H9 (cell line): ENCODE results near the gene SLC24A3. TPM values are rescaled to one million over a fixed set of nuclear protein-coding genes. Genes with fewer than 3 reads are reported as not detected.

Source experiments
- DNase-seq: peaks from one replicate; pipeline ENCODE4 v3.0.0-alpha.2; 2017
- H2AFZ ChIP-seq: one replicate; pipeline ENCODE4 v1.6.1; 2013; ENCODE audit warnings: mild to moderate bottlenecking, low read length, control low read depth, moderate library complexity
- H2AK5ac ChIP-seq: 2 replicates; pipeline ENCODE4 v1.6.1; 2013; ENCODE audit warnings: low read length, control low read depth, mixed read lengths; ENCODE audit not compliant: insufficient read length
- H2BK120ac ChIP-seq: one replicate; pipeline ENCODE4 v1.6.1; 2013; ENCODE audit warnings: low read depth, mild to moderate bottlenecking, low read length, control low read depth, inconsistent platforms; ENCODE audit not compliant: poor library complexity, severe bottlenecking
- H2BK12ac ChIP-seq: 2 replicates; pipeline ENCODE4 v1.6.1; 2013; ENCODE audit warnings: low read length, control low read depth, mixed read lengths, low read depth; ENCODE audit not compliant: insufficient read length
- H2BK15ac ChIP-seq: 2 replicates; pipeline ENCODE4 v1.6.1; 2013; ENCODE audit warnings: low read depth, low read length, control low read depth
- H2BK20ac ChIP-seq: one replicate; pipeline ENCODE4 v1.6.1; 2013; ENCODE audit warnings: low read depth, mild to moderate bottlenecking, low read length, control low read depth, inconsistent platforms; ENCODE audit not compliant: poor library complexity, severe bottlenecking
- H2BK5ac ChIP-seq: 2 replicates; pipeline ENCODE4 v1.6.1; 2013; ENCODE audit warnings: low read length, control low read depth, mixed read lengths; ENCODE audit not compliant: insufficient read length
- H3K14ac ChIP-seq: 2 replicates; pipeline ENCODE4 v1.6.1; 2013; ENCODE audit warnings: low read length, control low read depth; ENCODE audit not compliant: insufficient read depth
- H3K18ac ChIP-seq: 2 replicates; pipeline ENCODE4 v1.6.1; 2013; ENCODE audit warnings: low read depth, mild to moderate bottlenecking, mixed read lengths, low read length, control low read depth; ENCODE audit not compliant: insufficient read length
- H3K23ac ChIP-seq: 2 replicates; pipeline ENCODE4 v1.6.1; 2013; ENCODE audit warnings: low read length, control low read depth, mixed read lengths, low read depth; ENCODE audit not compliant: insufficient read length
- H3K23me2 ChIP-seq: 2 replicates; pipeline ENCODE4 v1.6.1; 2013; ENCODE audit warnings: low read depth, mild to moderate bottlenecking, mixed read lengths, low read length, control low read depth; ENCODE audit not compliant: insufficient read length, poor library complexity, severe bottlenecking
- H3K27ac ChIP-seq: 2 replicates; pipeline ENCODE4 v1.5.1; 2013; ENCODE audit warnings: low read length, control low read depth, mixed read lengths, low read depth; ENCODE audit not compliant: insufficient read length
- H3K27me3 ChIP-seq: 2 replicates; pipeline ENCODE4 v1.6.1; 2013; ENCODE audit warnings: low read length, control low read depth, inconsistent platforms; ENCODE audit not compliant: insufficient read depth
- H3K4ac ChIP-seq: 2 replicates; pipeline ENCODE4 v1.6.1; 2013; ENCODE audit warnings: low read depth, mild to moderate bottlenecking, control low read depth, inconsistent platforms, low read length, moderate library complexity
- H3K4me1 ChIP-seq: 2 replicates; pipeline ENCODE4 v1.6.1; 2013; ENCODE audit warnings: low read length, control low read depth, inconsistent platforms; ENCODE audit not compliant: insufficient read depth
- H3K4me2 ChIP-seq: 2 replicates; pipeline ENCODE4 v1.6.1; 2013; ENCODE audit warnings: low read length, control low read depth, mixed read lengths; ENCODE audit not compliant: insufficient read length, insufficient read depth
- H3K56ac ChIP-seq: 2 replicates; pipeline ENCODE4 v1.6.1; 2013; ENCODE audit warnings: low read depth, mild to moderate bottlenecking, mixed read lengths, low read length, control low read depth; ENCODE audit not compliant: insufficient read length
- H3K79me1 ChIP-seq: 2 replicates; pipeline ENCODE4 v1.6.1; 2013; ENCODE audit warnings: low read depth, mild to moderate bottlenecking, moderate library complexity, low read length, control low read depth, inconsistent platforms; ENCODE audit not compliant: insufficient read depth, poor library complexity, severe bottlenecking
- H3K79me2 ChIP-seq: 2 replicates; pipeline ENCODE4 v1.6.1; 2013; ENCODE audit warnings: low read length, control low read depth, inconsistent platforms; ENCODE audit not compliant: insufficient read depth
- H3K9ac ChIP-seq: 2 replicates; pipeline ENCODE4 v1.6.1; 2013; ENCODE audit warnings: low read length, control low read depth, mixed read lengths; ENCODE audit not compliant: insufficient read length; ENCODE audit errors: extremely low read depth
- H3K9me3 ChIP-seq: one replicate; pipeline ENCODE4 v1.6.1; 2013; ENCODE audit warnings: low read depth, low read length, inconsistent platforms; ENCODE audit not compliant: control insufficient read depth
- H3T11ph ChIP-seq: one replicate; pipeline ENCODE4 v1.6.1; 2013; ENCODE audit warnings: mild to moderate bottlenecking, low read length, control low read depth, inconsistent platforms
- H4K20me1 ChIP-seq: one replicate; pipeline ENCODE4 v1.6.1; 2013; ENCODE audit not compliant: control insufficient read depth, insufficient read length, insufficient read depth
- H4K5ac ChIP-seq: 2 replicates; pipeline ENCODE4 v1.6.1; 2013; ENCODE audit warnings: low read depth, mild to moderate bottlenecking, mixed read lengths, low read length, control low read depth; ENCODE audit not compliant: insufficient read length
- H4K8ac ChIP-seq: replicated peaks from 2 replicates; pipeline ENCODE4 v1.6.1; 2013; ENCODE audit warnings: low read length, control low read depth, mixed read lengths, low read depth; ENCODE audit not compliant: insufficient read length
- H4K91ac ChIP-seq: 2 replicates; pipeline ENCODE4 v1.6.1; 2013; ENCODE audit warnings: low read depth, mild to moderate bottlenecking, moderate library complexity, mixed read lengths, low read length, control low read depth; ENCODE audit not compliant: insufficient read length
- H3K27ac Mint-ChIP-seq, 3 experiments: 2 replicates in 2 of 3; 3 replicates in 1 of 3; pipeline ENCODE4 v1.8.0; 2020 to 2021; ENCODE audit warnings: mixed read lengths in 3 of 3, mild to moderate bottlenecking in 1 of 3, moderate library complexity in 1 of 3
- H3K27me3 Mint-ChIP-seq: 2 replicates; pipeline ENCODE4 v1.8.0; 2021; ENCODE audit warnings: low read depth, mild to moderate bottlenecking, moderate library complexity, mixed read lengths
- H3K36me3 Mint-ChIP-seq, 3 experiments: 2 replicates in 2 of 3; 3 replicates in 1 of 3; pipeline ENCODE4 v1.8.0; 2020 to 2021; ENCODE audit warnings: low read depth in 3 of 3, mixed read lengths in 3 of 3; ENCODE audit not compliant: insufficient read depth in 1 of 3
- H3K4me1 Mint-ChIP-seq, 2 experiments: 2 replicates each; pipeline ENCODE4 v1.8.0; 2020; ENCODE audit warnings: mixed read lengths in 2 of 2
- H3K4me3 Mint-ChIP-seq, 2 experiments: 2 replicates in 1 of 2; 3 replicates in 1 of 2; pipeline ENCODE4 v1.8.0; 2020 to 2021; ENCODE audit warnings: mild to moderate bottlenecking in 2 of 2, mixed read lengths in 2 of 2, moderate library complexity in 1 of 2
- H3K9me3 Mint-ChIP-seq, 2 experiments: 2 replicates in 1 of 2; 3 replicates in 1 of 2; pipeline ENCODE4 v1.8.0; 2020; ENCODE audit warnings: mild to moderate bottlenecking in 2 of 2, mixed read lengths in 2 of 2, moderate library complexity in 1 of 2
- WGBS: extraction: QIAGEN DNeasy Blood & Tissue Kit; methylation state at CpG from one replicate; pipeline ENCODE4 v1.1.7; 2013; ENCODE audit warnings: missing lambda C conversion rate, low lambda C conversion rate, mixed read lengths; ENCODE audit not compliant: insufficient read length; ENCODE audit errors: extremely low coverage; 5-methylcytosine and 5-hydroxymethylcytosine counted together
- total RNA-seq: library from RNA; stranded (reverse); gene quantifications from 2 replicates; pipeline ENCODE4 v1.2.1, GENCODE V29; 2021
- TF ChIP-seq, protein P1 (sequence below): fragments of 200-600 bp; sonication (generic); conservative IDR thresholded peaks from 3 replicates; pipeline ENCODE4 v1.8.0; 2021; ENCODE audit warnings: antibody characterized with exemption, mild to moderate bottlenecking

The SLC24A3 gene
- total RNA-seq, 1 experiment from 2014 or later = 0.83 TPM

DNA sequence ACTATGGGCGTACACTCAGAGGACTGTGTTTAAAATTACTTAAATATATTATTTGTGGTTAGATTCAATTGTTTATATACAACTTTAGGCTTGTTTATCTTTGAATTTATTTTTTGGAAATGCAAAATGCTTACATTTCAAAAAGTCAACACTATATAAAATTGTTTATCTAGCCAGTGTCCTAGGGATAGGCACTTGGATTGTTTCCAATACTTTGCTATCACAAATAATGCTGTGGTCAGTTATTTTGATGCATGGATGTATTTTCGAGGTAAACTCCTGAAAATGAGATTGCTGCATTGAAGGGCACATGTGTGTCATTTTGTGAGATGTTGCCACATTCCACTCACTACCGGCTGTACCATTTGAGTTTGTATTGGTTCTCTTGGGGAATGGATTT lies 213.9 kb downstream of the SLC24A3 start:
- H3K56ac ChIP-seq = no peak overlapping the region
- no peaks in the 10 kb centered on the region for H3K79me2 ChIP-seq
- no peak overlapping the region for H3K4ac ChIP-seq
- H2BK15ac ChIP-seq = no peak overlapping the region
- H2BK12ac ChIP-seq = no peak overlapping the region
- H3K4me1 Mint-ChIP-seq = peaks cover 29 to 48% of the 10 kb centered on the region in 2 experiments
- no peak overlapping the region for H2BK5ac ChIP-seq
- H3K27me3 ChIP-seq = no peaks in the 10 kb centered on the region
- peaks cover 7% of the 10 kb centered on the region for H3K4me1 ChIP-seq
- H3K18ac ChIP-seq = no peak overlapping the region
- TF ChIP-seq, protein P1, sequence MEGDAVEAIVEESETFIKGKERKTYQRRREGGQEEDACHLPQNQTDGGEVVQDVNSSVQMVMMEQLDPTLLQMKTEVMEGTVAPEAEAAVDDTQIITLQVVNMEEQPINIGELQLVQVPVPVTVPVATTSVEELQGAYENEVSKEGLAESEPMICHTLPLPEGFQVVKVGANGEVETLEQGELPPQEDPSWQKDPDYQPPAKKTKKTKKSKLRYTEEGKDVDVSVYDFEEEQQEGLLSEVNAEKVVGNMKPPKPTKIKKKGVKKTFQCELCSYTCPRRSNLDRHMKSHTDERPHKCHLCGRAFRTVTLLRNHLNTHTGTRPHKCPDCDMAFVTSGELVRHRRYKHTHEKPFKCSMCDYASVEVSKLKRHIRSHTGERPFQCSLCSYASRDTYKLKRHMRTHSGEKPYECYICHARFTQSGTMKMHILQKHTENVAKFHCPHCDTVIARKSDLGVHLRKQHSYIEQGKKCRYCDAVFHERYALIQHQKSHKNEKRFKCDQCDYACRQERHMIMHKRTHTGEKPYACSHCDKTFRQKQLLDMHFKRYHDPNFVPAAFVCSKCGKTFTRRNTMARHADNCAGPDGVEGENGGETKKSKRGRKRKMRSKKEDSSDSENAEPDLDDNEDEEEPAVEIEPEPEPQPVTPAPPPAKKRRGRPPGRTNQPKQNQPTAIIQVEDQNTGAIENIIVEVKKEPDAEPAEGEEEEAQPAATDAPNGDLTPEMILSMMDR = no peak
- H3K79me1 ChIP-seq = no peaks in the 10 kb centered on the region
- H3K4me3 Mint-ChIP-seq = no peak overlapping the region
- no peaks in the 10 kb centered on the region for H3K9me3 ChIP-seq
- no peak overlapping the region for H2AFZ ChIP-seq
- no peak overlapping the region for H3K27ac ChIP-seq
- no peaks in the 10 kb centered on the region for H4K20me1 ChIP-seq
- DNase-seq = no peak
- no CpG with 5 or more reads among the region's 3 CpGs for WGBS
- no peak overlapping the region for H4K5ac ChIP-seq
- peaks cover 0 to 1% of the 10 kb centered on the region in 2 experiments; a peak in 2 of 5 replicates for H3K9me3 Mint-ChIP-seq
- no peak overlapping the region for H4K91ac ChIP-seq
- H3K36me3 Mint-ChIP-seq = peaks cover 0 to 10% (median 2%) of the 10 kb centered on the region in 3 experiments; a peak in 3 of 7 replicates
- H3K27ac Mint-ChIP-seq = no peak overlapping the region
- H3T11ph ChIP-seq = no peak overlapping the region
- no peak overlapping the region for H3K23ac ChIP-seq
- H3K23me2 ChIP-seq = no peaks in the 10 kb centered on the region
- no peak overlapping the region for H3K14ac ChIP-seq
- H3K9ac ChIP-seq = no peak overlapping the region
- H3K4me2 ChIP-seq = no peak overlapping the region
- no peak overlapping the region for H2BK20ac ChIP-seq
- H2BK120ac ChIP-seq = no peak overlapping the region
- H3K27me3 Mint-ChIP-seq = peaks cover 4% of the 10 kb centered on the region
- no peak overlapping the region for H4K8ac ChIP-seq
- H2AK5ac ChIP-seq = no peak overlapping the region
